Measurements from ENCODE around the gene CHST11. TPM values are rescaled to one million over a fixed set of nuclear protein-coding genes. Genes with fewer than 3 reads are reported as not detected.

Gene CHST11
- total and polyA plus RNA-seq, 10 of the 15 experiments (the other 5 are each of a cell fraction or from before 2014, with no cell fraction given), result 1.9 to 38.1 (median 17.2) TPM

- TF ChIP-seq TCF12 (IDR thresholded peaks at IDR 0.05; ENCODE audit: low read depth, low read length) (no peak), HDAC2 (IDR thresholded peaks at IDR 0.05) (no peak), ZBTB11 (CRISPR knock-in tag; IDR thresholded peaks at IDR 0.05) (no peak), RAD21 (IDR thresholded peaks at IDR 0.05; ENCODE audit: insufficient read depth, low read depth, low read length) (no peak), IKZF1 (conservative IDR thresholded peaks at IDR 0.05) (peak; percentile 87), SIX5 (IDR thresholded peaks at IDR 0.05; ENCODE audit: low read depth, low read length, severe bottlenecking) (no peak), RUNX3 (IDR thresholded peaks at IDR 0.05; ENCODE audit: low read length) (peak; percentile 81), SP1 (IDR thresholded peaks at IDR 0.05; ENCODE audit: low read depth, low read length) (no peak), YBX1 (IDR thresholded peaks at IDR 0.05) (no peak), STAT1 (conservative IDR thresholded peaks at IDR 0.05) (no peak), RCOR1 (conservative IDR thresholded peaks at IDR 0.05; ENCODE audit: low read depth, low read length) (no peak), SUZ12 (IDR thresholded peaks at IDR 0.05; ENCODE audit: unreplicated experiment) (no peak), RB1 (IDR thresholded peaks at IDR 0.05; ENCODE audit: borderline replicate concordance) (no peak), CHD4 (IDR thresholded peaks at IDR 0.05) (no peak), CBX5 (IDR thresholded peaks at IDR 0.05; ENCODE audit: low read depth) (0 out of 2 replicates have a peak, but pooled peaks have one; percentile 52), ESRRA (IDR thresholded peaks at IDR 0.05; ENCODE audit: low read length) (peak; percentile 93), STAT3 (IDR thresholded peaks at IDR 0.05; ENCODE audit: low read depth, low read length) (no peak), MTA2 (IDR thresholded peaks at IDR 0.05; ENCODE audit: low read depth) (peak; percentile 73), PAX8 (IDR thresholded peaks at IDR 0.05) (no peak), SMARCA5 (IDR thresholded peaks at IDR 0.05) (no peak), SUPT20H (IDR thresholded peaks at IDR 0.05; ENCODE audit: borderline replicate concordance, control insufficient read depth, low read depth, low read length) (no peak)
- TF ChIP-seq, protein P1, sequence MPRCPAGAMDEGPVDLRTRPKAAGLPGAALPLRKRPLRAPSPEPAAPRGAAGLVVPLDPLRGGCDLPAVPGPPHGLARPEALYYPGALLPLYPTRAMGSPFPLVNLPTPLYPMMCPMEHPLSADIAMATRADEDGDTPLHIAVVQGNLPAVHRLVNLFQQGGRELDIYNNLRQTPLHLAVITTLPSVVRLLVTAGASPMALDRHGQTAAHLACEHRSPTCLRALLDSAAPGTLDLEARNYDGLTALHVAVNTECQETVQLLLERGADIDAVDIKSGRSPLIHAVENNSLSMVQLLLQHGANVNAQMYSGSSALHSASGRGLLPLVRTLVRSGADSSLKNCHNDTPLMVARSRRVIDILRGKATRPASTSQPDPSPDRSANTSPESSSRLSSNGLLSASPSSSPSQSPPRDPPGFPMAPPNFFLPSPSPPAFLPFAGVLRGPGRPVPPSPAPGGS (IDR thresholded peaks at IDR 0.05; ENCODE audit: borderline replicate concordance, insufficient read depth, low read depth, low read length, poor library complexity, severe bottlenecking), result peak; percentile 22
- TF ChIP-seq, protein P2, sequence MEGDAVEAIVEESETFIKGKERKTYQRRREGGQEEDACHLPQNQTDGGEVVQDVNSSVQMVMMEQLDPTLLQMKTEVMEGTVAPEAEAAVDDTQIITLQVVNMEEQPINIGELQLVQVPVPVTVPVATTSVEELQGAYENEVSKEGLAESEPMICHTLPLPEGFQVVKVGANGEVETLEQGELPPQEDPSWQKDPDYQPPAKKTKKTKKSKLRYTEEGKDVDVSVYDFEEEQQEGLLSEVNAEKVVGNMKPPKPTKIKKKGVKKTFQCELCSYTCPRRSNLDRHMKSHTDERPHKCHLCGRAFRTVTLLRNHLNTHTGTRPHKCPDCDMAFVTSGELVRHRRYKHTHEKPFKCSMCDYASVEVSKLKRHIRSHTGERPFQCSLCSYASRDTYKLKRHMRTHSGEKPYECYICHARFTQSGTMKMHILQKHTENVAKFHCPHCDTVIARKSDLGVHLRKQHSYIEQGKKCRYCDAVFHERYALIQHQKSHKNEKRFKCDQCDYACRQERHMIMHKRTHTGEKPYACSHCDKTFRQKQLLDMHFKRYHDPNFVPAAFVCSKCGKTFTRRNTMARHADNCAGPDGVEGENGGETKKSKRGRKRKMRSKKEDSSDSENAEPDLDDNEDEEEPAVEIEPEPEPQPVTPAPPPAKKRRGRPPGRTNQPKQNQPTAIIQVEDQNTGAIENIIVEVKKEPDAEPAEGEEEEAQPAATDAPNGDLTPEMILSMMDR (IDR thresholded peaks at IDR 0.05 in 2 of 3, conservative IDR thresholded peaks at IDR 0.05 in 1 of 3; ENCODE audit: control insufficient read depth in 2 of 3, extremely low read depth in 1 of 3, insufficient read depth in 1 of 3, low read depth in 3 of 3, low read length in 3 of 3), result no peak
- TF ChIP-seq, protein P3, sequence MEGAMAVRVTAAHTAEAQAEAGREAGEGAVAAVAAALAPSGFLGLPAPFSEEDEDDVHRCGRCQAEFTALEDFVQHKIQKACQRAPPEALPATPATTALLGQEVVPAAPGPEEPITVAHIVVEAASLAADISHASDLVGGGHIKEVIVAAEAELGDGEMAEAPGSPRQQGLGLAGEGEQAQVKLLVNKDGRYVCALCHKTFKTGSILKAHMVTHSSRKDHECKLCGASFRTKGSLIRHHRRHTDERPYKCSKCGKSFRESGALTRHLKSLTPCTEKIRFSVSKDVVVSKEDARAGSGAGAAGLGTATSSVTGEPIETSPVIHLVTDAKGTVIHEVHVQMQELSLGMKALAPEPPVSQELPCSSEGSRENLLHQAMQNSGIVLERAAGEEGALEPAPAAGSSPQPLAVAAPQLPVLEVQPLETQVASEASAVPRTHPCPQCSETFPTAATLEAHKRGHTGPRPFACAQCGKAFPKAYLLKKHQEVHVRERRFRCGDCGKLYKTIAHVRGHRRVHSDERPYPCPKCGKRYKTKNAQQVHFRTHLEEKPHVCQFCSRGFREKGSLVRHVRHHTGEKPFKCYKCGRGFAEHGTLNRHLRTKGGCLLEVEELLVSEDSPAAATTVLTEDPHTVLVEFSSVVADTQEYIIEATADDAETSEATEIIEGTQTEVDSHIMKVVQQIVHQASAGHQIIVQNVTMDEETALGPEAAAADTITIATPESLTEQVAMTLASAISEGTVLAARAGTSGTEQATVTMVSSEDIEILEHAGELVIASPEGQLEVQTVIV (IDR thresholded peaks at IDR 0.05; ENCODE audit: borderline replicate concordance, partially characterized antibody), result no peak
Measured at GRCh38 chr12:104462931-104463339, 6.2 kb downstream of the CHST11 start (continued).
